ENCODE measurements around the gene HAO1.

Gene HAO1

DNA sequence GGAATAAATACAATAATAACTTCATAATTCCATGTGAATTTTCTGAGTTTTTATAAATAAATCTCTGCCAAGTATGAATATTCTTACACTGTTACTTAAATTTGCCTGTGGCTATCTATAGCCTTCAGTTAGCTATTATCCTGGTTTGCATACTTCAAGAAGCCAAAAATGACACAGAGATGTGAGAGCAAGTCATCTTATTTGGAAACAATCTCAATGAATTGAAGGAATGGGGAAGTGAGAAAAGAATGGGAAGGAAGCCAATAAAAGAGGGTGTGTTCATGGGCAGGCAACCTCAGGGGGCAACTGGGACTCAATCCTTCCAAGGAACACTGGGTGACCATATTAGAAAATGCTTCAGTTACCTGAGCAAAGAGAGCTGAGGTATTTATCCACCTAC, 9.9 kb downstream of the HAO1 start:
- no peak for DNase-seq (ENCODE audit: low read depth in 2 of 2, low spot score in 1 of 2)

- DNase-seq (ENCODE audit: low read depth in 2 of 2, low spot score in 1 of 2), result no peak
Observed at GRCh38 chr20:7926767-7927166, 13.5 kb downstream of the HAO1 start.

- no peak for DNase-seq (ENCODE audit: low read depth in 2 of 2, low spot score in 1 of 2)
Observed at GRCh38 chr20:7926323-7926722, 13.9 kb downstream of the HAO1 start.

DNA sequence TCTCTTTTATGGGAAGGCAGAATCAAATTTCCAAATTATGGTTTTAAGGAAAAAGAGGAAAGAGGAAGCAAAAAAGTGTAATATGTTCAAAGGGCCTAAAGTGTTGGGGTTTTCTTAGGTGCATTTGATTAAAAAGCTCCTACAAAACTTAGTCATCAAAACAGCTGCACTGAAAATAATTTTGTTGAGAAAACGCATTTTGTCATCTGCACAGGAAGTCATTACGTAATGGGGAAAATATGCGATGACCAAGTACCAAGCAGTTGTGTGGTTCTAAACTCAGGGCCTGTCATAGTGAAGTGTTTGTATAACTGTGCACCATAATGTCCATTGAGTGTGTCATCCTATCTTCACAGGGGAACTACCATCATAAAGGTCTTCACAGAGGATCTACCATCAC, 15.6 kb downstream of the HAO1 start:
- no peak for DNase-seq (ENCODE audit: low read depth in 2 of 2, low spot score in 1 of 2)

GRCh38 chr20:7916648-7917047, 23.6 kb downstream of the HAO1 start:
- DNase-seq (ENCODE audit: low read depth in 2 of 2, low spot score in 1 of 2), result no peak

- no peak for DNase-seq (ENCODE audit: low read depth in 2 of 2, low spot score in 1 of 2)
Observed at GRCh38 chr20:7912551-7912950, 27.7 kb downstream of the HAO1 start.

- no peak for DNase-seq (ENCODE audit: low read depth in 2 of 2, low spot score in 1 of 2)
Observed at GRCh38 chr20:7911586-7912330, 28.5 kb downstream of the HAO1 start.

GRCh38 chr20:7908905-7909304, 31.4 kb downstream of the HAO1 start:
- no peak for DNase-seq (ENCODE audit: low read depth in 2 of 2, low spot score in 1 of 2)

DNA sequence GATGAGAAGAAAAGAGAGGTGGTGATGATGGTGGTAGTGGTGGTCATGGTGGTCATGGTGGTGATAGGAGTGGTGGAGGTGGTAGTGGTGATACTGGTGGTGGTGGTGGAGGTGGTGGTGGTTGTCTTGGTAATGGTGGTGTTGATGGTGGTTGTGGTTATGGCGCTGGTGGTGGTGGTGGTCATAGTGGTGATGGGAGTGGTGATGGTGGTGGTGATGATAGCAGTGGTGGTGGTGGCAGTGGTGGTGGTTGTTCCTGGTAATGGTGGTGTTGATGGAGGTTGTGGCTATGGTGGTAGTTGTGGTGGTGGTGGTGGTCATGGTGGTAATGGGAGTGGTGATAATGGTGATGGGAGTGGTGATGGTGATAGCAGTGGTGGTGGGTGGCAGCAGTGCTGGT, 36.8 kb downstream of the HAO1 start:
- DNase-seq (ENCODE audit: low read depth in 2 of 2, low spot score in 1 of 2), result no peak

- no peak for DNase-seq (ENCODE audit: low read depth in 2 of 2, low spot score in 1 of 2)
Observed at GRCh38 chr20:7902879-7903278, 37.4 kb downstream of the HAO1 start.

GRCh38 chr20:7897781-7898364, 42.4 kb downstream of the HAO1 start:
- DNase-seq (ENCODE audit: low read depth in 2 of 2, low spot score in 1 of 2), result no peak

DNA sequence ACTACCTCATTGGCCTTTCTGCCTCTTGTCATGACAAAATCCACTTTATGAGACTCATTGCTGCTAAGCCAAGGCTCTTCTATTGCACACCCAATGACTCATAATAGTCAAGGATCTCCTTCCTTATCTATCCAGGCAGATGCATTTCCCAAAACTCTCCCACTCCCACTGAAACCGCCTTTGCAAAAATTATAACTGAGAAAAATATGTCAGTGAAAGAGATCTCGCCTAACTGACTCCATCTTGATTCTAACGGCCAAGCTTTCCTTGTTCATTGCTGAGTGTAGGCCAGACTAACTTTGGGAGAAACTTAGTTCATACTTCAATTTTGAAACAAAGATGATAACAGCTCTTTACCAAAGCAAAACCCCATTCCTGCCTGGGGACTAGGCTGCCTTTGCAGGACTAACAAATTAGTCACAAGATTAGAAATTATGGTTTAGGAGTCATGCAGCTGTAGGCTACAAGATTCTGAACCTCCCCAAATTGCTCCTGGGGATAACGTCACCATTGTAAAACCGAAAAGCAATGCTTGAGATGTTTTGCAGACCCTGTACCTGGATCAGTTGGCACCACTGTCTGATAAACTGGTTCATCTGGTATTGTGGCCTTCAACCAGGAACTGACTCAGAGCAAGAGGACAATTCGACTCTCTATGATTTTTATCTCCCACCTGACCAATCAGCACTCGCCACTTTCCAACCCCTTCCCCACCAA, 47.1 kb downstream of the HAO1 start:
- DNase-seq (ENCODE audit: low read depth in 2 of 2, low spot score in 1 of 2), result no peak

DNA sequence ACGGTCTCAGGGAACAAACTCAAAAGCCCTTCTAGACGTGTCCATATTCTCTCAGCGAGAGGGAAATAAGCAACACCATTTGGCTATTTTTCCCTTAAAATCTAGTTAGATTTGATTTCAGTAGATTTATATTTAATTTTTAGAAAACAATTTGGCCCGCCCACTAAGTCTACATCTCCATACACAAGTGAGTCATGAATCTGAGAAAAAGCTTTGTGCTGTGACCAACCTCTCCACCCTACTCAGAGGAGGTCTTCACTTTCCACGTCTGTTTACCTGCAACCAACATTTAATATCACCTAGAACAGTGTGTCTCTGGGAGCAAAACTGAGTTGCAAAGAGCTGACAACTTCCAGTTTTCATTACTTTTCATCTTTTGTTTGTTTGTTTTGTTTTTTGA, 48.6 kb downstream of the HAO1 start:
- no peak for DNase-seq (ENCODE audit: low read depth in 2 of 2, low spot score in 1 of 2)

GRCh38 chr20:7889736-7890135, 50.5 kb downstream of the HAO1 start:
- DNase-seq (ENCODE audit: low read depth in 2 of 2, low spot score in 1 of 2), result no peak

GRCh38 chr20:7883741-7884140, 56.5 kb downstream of the HAO1 start:
- DNase-seq (ENCODE audit: low read depth in 2 of 2, low spot score in 1 of 2), result no peak

DNA sequence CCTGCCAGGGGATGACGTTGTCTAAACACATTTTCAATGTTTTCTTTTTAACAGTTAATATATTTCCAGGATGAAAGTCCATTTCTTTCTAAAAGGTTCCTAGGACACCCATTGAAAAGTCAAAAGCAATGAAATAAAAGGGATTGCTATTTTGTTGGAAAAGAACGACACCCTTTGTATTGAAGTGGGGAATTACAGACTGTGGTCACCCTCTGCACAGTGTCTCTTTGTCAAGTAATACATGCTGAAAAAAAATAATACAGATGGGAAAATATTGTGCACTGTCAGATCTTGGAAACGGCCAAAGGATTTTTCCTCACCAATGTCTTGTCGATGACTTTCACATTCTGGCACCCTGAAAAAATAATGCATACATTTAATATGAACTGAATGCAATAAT, 56.9 kb downstream of the HAO1 start:
- DNase-seq (ENCODE audit: low read depth in 2 of 2, low spot score in 1 of 2), result no peak

DNA sequence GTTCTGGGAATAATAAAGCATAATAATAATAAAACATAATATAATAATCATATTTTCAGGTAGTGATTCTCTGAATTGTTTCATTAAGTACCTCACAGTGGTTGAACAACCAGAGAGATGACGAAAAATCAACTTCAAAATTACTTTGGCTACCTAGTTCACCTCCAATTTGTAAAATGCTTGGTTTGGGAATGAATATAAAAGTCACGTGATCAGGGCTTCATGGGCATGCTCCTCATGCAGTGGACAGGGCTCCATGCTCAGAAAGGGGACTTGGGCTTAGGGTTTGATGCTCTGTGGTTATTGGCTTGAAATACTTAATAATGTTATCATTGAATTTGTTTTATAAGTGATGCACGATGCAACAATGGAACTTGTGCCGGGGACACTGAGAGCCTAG, 58.2 kb downstream of the HAO1 start:
- no peak for DNase-seq (ENCODE audit: low read depth in 2 of 2, low spot score in 1 of 2)

DNA sequence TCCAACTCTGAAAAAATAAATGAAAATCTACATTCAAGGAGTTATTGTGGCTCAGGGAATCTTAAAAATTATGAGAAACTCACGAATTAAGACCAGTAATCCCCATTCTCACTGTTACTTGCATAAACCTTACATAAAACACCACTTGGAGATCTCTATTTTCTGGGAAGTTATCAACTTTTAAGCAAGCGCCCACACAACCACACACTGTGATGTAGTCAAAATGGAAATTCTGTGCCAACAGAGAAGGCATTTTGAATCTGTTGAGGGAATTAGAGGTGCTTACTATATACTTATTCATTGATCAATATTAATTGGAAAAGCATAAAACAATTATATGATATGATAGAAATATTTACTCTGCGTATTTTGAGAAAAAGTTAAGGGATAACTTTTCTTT, 58.7 kb downstream of the HAO1 start:
- DNase-seq (ENCODE audit: low read depth in 2 of 2, low spot score in 1 of 2), result no peak

DNA sequence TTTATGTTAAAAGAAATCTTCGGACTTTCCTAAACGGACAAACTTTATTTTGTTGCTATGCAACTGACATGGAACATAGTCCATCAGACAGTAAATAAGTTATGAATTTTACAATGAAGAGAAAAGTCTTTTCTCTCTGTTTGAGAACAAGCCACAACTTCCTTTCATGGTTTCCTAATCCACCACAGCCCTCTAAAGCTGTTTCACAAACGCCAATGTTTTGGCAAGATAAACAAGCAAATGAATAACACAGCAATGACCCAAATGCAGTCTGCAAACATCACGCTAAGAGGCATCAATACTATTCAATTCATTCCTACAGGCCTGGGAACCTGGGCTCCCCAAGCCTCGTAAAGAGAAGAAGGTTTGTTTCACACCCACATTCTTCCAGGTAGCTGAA, 60.4 kb downstream of the HAO1 start:
- DNase-seq (ENCODE audit: low read depth in 2 of 2, low spot score in 1 of 2), result no peak

DNA sequence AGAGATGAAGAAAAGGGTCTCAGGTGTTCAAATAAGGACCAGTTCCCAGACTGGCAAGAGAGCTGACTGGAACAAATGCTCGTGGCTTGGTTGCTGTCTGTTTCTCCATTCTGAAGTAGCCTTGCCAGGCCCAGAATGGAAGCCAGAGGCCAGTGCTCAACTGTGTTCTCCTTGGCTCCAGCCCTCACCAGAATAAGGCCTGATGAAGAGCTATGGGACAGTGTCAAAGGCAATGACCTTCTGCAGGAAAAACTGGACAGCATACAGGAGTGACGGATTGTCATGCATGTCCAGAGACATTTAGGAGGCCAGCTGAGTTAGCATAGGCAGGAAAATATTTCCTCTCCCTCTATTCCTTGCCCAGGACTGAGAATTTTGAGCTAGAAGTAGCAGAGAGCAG, 72.2 kb downstream of the HAO1 start:
- DNase-seq (ENCODE audit: low read depth in 2 of 2, low spot score in 1 of 2), result no peak

- no peak for DNase-seq (ENCODE audit: low read depth in 2 of 2, low spot score in 1 of 2)
Observed at GRCh38 chr20:7866285-7866684, 74.0 kb downstream of the HAO1 start.

DNA sequence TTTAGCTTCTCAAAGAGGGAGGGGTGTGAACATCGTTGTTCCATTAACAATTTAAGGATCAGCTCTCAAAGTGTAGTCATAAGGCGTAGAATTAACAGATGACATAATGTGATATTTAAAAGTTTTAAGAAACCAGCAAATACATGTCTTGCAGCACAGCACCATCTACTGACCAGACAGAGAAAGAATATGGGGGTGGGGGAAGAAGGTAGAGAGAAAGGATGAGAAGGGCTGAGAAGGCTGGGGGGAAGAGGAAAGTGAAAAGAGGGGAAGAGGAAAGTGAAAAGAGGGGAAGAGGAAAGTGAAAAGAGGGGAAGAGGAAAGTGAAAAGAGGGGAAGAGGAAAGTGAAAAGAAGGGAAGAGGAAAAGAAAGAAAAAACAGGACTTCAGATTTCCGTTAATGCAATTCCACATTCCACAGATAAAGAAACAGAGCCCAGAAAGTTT, 80.9 kb downstream of the HAO1 start:
- no peak for DNase-seq (ENCODE audit: low read depth in 2 of 2, low spot score in 1 of 2)

Measured in stimulated activated CD8-positive, alpha-beta memory T cell treated with anti-CD3 and anti-CD28 coated beads, Interleukin-4, amount 100 ng/mL, for 4 hours (primary cell).